VCaP (cell line): ENCODE measurements around the gene PLD1.

Source experiments
- H3K27ac ChIP-seq: fragments of 450-650 bp; 2 replicates; pipeline ENCODE4 v1.5.1; 2017
- CTCF ChIP-seq: fragments of 450-650 bp; conservative IDR thresholded peaks from 2 replicates; pipeline ENCODE4 v1.5.1; 2017; ENCODE audit warnings: mild to moderate bottlenecking, moderate library complexity

PLD1 gene

GRCh38 chr3:171790898-171791691, 19.2 kb downstream of the PLD1 start:
- TF ChIP-seq CTCF: no peak
- no peak overlapping the region for H3K27ac ChIP-seq

- TF ChIP-seq CTCF: no peak
- 0 out of 2 replicates have a peak overlapping the region, but pooled peaks have one; percentile 0 for H3K27ac ChIP-seq
These were observed 19.7 kb downstream of the PLD1 start for GRCh38 chr3:171790574-171790897.

- no peak for TF ChIP-seq CTCF
- 0 out of 2 replicates have a peak overlapping the region, but pooled peaks have one; percentile 0 for H3K27ac ChIP-seq
These were observed 20.4 kb downstream of the PLD1 start for GRCh38 chr3:171789759-171790505.

GRCh38 chr3:171788546-171789351, 21.5 kb downstream of the PLD1 start:
- H3K27ac ChIP-seq: peak overlapping the region; percentile 31; the same call in 1 of the 2 replicates
- 0 out of 2 replicates have a peak, but pooled peaks have one; percentile 10 for TF ChIP-seq CTCF

GRCh38 chr3:171786997-171787396, 23.3 kb downstream of the PLD1 start:
- TF ChIP-seq CTCF: no peak
- no peak overlapping the region for H3K27ac ChIP-seq

- TF ChIP-seq CTCF: no peak
- H3K27ac ChIP-seq: no peak overlapping the region
These were observed 25.3 kb downstream of the PLD1 start for GRCh38 chr3:171784937-171785336.

- TF ChIP-seq CTCF: no peak
- H3K27ac ChIP-seq: no peak overlapping the region
These were observed 25.9 kb downstream of the PLD1 start for GRCh38 chr3:171784387-171784786.
